Stomach (tissue), 4 donors: ENCODE results near the gene LIN28B.

Source experiments
- CTCF ChIP-seq, 7 experiments: fragments of 450-650 bp in 4 of 7; fragments of 200-600 bp in 3 of 7; sonication (generic) in 3 of 7; IDR thresholded peaks; one replicate each; pipeline ENCODE4 v1.5.1; 2016 to 2019; ENCODE audit warnings: antibody characterized with exemption in 7 of 7, control low read depth in 2 of 7, mild to moderate bottlenecking in 1 of 7
- POLR2A ChIP-seq, 4 donors: fragments of 450-650 bp; IDR thresholded peaks; one replicate each; pipeline ENCODE4 v1.6.1; 2016; ENCODE audit warnings: antibody characterized with exemption in 4 of 4, control low read depth in 2 of 4, mild to moderate bottlenecking in 1 of 4, moderate library complexity in 1 of 4
- POLR2AphosphoS5 ChIP-seq, 3 donors: sonication (generic); formaldehyde crosslinking; IDR thresholded peaks; one replicate each; pipeline ENCODE4 v1.6.1; 2016; ENCODE audit warnings: antibody characterized with exemption in 3 of 3

GRCh38 chr6:105109955-105110895 is 153.3 kb downstream of the LIN28B start:
- TF ChIP-seq CTCF (IDR thresholded peaks at IDR 0.05) (no peak), POLR2AphosphoS5 (IDR thresholded peaks at IDR 0.05) (no peak), POLR2A (IDR thresholded peaks at IDR 0.05) (no peak)
